Measurements from ENCODE around the gene RIMOC1. TPM values are rescaled to one million over a fixed set of nuclear protein-coding genes. Genes with fewer than 3 reads are reported as not detected.

Gene RIMOC1
- total and polyA plus RNA-seq, 2 of the 8 experiments (the other 6 are each of a cell fraction or from before 2014, with no cell fraction given) = 20.6 to 35.1 TPM

DNA sequence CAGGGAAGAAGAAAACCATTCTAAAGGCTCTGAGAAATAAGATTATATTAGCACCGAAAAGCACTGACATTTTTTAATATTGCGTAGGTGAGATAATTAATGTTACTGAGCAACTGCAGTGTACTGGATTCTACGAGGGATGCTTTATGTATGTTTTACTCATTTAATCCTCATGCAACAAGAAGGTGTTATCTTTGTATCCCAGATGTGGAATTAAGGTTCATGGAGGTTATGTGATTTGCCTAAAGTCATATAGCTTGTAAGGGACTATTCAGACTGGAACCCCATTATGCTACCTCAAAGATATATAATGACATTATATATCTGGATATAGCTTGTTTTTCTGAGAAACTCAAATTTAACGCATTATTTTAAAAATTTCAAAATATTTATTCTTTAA is 23.5 kb downstream of the RIMOC1 start:
- no peak overlapping the region for H3K23ac ChIP-seq (ENCODE audit: insufficient read length)
- TF ChIP-seq CBX5 (IDR thresholded peaks at IDR 0.05; ENCODE audit: low read depth, low read length) = no peak
- TF ChIP-seq, protein P1, sequence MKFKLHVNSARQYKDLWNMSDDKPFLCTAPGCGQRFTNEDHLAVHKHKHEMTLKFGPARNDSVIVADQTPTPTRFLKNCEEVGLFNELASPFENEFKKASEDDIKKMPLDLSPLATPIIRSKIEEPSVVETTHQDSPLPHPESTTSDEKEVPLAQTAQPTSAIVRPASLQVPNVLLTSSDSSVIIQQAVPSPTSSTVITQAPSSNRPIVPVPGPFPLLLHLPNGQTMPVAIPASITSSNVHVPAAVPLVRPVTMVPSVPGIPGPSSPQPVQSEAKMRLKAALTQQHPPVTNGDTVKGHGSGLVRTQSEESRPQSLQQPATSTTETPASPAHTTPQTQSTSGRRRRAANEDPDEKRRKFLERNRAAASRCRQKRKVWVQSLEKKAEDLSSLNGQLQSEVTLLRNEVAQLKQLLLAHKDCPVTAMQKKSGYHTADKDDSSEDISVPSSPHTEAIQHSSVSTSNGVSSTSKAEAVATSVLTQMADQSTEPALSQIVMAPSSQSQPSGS (IDR thresholded peaks at IDR 0.05; ENCODE audit: low read length) = no peak
- ChIA-PET POLR2A (ENCODE audit: partially characterized antibody) (no interaction called here), CTCF (ENCODE audit: partially characterized antibody) (interaction anchor here (0.9 to 1.8 kb wide), 4 partner anchors 71 to 587 kb away, joined by 3 to 5 read pairs (median 4); no protein-coding TSS in a partner anchor)
- H4K5ac ChIP-seq (ENCODE audit: insufficient read length, low read depth, low read length) = no peak overlapping the region
- peaks cover 0 to 3% (median 0%) of the 10 kb centered on the region in 4 experiments; a peak in 2 of 7 replicates for H3K4me1 ChIP-seq (replicated peaks in 1 of 4; ENCODE audit: control insufficient read depth in 3 of 4, insufficient read depth in 4 of 4, low read length in 3 of 4)
- H3K9me3 ChIP-seq (ENCODE audit: insufficient read depth in 2 of 2, low read depth in 1 of 2, low read length in 1 of 2) = no peaks in the 10 kb centered on the region
- FAIRE-seq = no peak
- DNase-seq (ENCODE audit: low read depth in 1 of 2, low spot score in 2 of 2) = no peak
- H3K23me2 ChIP-seq (ENCODE audit: low read depth, low read length) = peaks cover 3% of the 10 kb centered on the region; the same call in 1 of the 2 replicates
- no peak overlapping the region for H2AFZ ChIP-seq (ENCODE audit: low read length)
- no peak overlapping the region for H2BK15ac ChIP-seq (ENCODE audit: low read length)
- H3K4me2 ChIP-seq (ENCODE audit: insufficient read depth in 1 of 2, low read depth in 2 of 2, low read length in 2 of 2) = no peak overlapping the region
- H3K14ac ChIP-seq (ENCODE audit: insufficient read length) = no peak overlapping the region
- no peaks in the 10 kb centered on the region for H4K20me1 ChIP-seq (replicated peaks in 1 of 2; ENCODE audit: control insufficient read depth in 1 of 2, insufficient read depth in 2 of 2, low read length in 2 of 2)
- no peak overlapping the region for H4K8ac ChIP-seq (ENCODE audit: extremely low read depth, insufficient read depth, low read length)
- H3K36me3 ChIP-seq (ENCODE audit: control insufficient read depth in 2 of 4, insufficient read depth in 4 of 4, low read length in 3 of 4) = peaks cover 0 to 2% (median 0%) of the 10 kb centered on the region in 4 experiments; a peak in 1 of 8 replicates
- H3K27ac ChIP-seq (ENCODE audit: low read depth, low read length) = no peak overlapping the region
- H3K56ac ChIP-seq (replicated peaks; ENCODE audit: insufficient read length, low read depth, low read length) = no peak overlapping the region
- no peak overlapping the region for H2BK20ac ChIP-seq (ENCODE audit: low read length)
- no peaks in the 10 kb centered on the region for H3K79me2 ChIP-seq (ENCODE audit: control insufficient read depth in 1 of 2, insufficient read depth in 2 of 2, low read length in 2 of 2)
- H4K91ac ChIP-seq (replicated peaks; ENCODE audit: insufficient read length, low read length) = no peak overlapping the region
- no peaks in the 10 kb centered on the region for H3K27me3 ChIP-seq (replicated peaks in 1 of 4; ENCODE audit: control insufficient read depth in 3 of 4, extremely low read depth in 1 of 4, insufficient read depth in 3 of 4, low read length in 3 of 4)
- H2AK5ac ChIP-seq (ENCODE audit: low read depth, low read length) = no peak overlapping the region
- no peaks in the 10 kb centered on the region for H3K79me1 ChIP-seq (ENCODE audit: low read depth, low read length)
- H3K4ac ChIP-seq (replicated peaks; ENCODE audit: insufficient read length, low read depth, low read length) = no peak overlapping the region
- WGBS, 2 experiments (ENCODE audit: extremely low coverage in 1 of 2, insufficient coverage in 1 of 2, insufficient read length in 1 of 2, insufficient replicate concordance in 2 of 2, low coverage in 1 of 2, low lambda C conversion rate in 2 of 2, missing lambda C conversion rate in 1 of 2) = 95% methylated on average over 4 of the region's 4 CpGs; no CpG with 5 or more reads in 1 of the 2 experiments
- no peak overlapping the region for H2BK12ac ChIP-seq (ENCODE audit: low read depth, low read length)
- H3K9ac ChIP-seq (replicated peaks in 1 of 4; ENCODE audit: extremely low read depth in 1 of 4, low read depth in 3 of 4, low read length in 3 of 4) = no peak overlapping the region
- H2BK120ac ChIP-seq (replicated peaks; ENCODE audit: low read depth, low read length) = no peak overlapping the region
- no peak overlapping the region for H3K4me3 ChIP-seq (ENCODE audit: extremely low read depth in 1 of 4, insufficient read depth in 2 of 4, low read depth in 3 of 4, low read length in 4 of 4)
- H2BK5ac ChIP-seq (ENCODE audit: low read depth, low read length) = no peak overlapping the region
- no peak overlapping the region for H3K18ac ChIP-seq (ENCODE audit: extremely low read depth, low read length)

All from H1 (cell line).